ENCODE data around the gene GJD4.

The GJD4 gene

GRCh38 chr10:35657621-35658020, 52.5 kb downstream of the GJD4 start:
- no peak for DNase-seq (ENCODE audit: low read depth)

Data from EH (cell line).